Fibroblast of mammary gland (primary cell): ENCODE results near the gene AP3D1.

Experiments used
- DNase-seq: peaks from one replicate; pipeline ENCODE4 v3.0.0-alpha.2; 2010; ENCODE audit warnings: low read depth
- H3K4me3 ChIP-seq: 2 replicates; pipeline ENCODE4 v1.5.1; 2011; ENCODE audit warnings: low read depth, mild to moderate bottlenecking, low read length, moderate library complexity; ENCODE audit not compliant: control insufficient read depth
- CTCF ChIP-seq: conservative IDR thresholded peaks from 2 replicates; pipeline ENCODE4 v1.5.1; 2011; ENCODE audit warnings: low read depth, low read length, inconsistent platforms; ENCODE audit not compliant: control insufficient read depth, insufficient read depth

Gene AP3D1

GRCh38 chr19:2184422-2184975 is 33.1 kb upstream of the AP3D1 start:
- TF ChIP-seq CTCF = no peak
- DNase-seq = no peak
- no peak overlapping the region for H3K4me3 ChIP-seq

GRCh38 chr19:2181633-2181997 is 30.2 kb upstream of the AP3D1 start:
- no peak overlapping the region for H3K4me3 ChIP-seq
- TF ChIP-seq CTCF = no peak
- DNase-seq = no peak

GRCh38 chr19:2180881-2181632 is 29.7 kb upstream of the AP3D1 start:
- no peak overlapping the region for H3K4me3 ChIP-seq
- no peak for TF ChIP-seq CTCF
- DNase-seq = no peak

- no peak for TF ChIP-seq CTCF
- DNase-seq = no peak
Measured at GRCh38 chr19:2180114-2180513, 28.7 kb upstream of the AP3D1 start.

GRCh38 chr19:2179095-2179494 is 27.7 kb upstream of the AP3D1 start:
- no peak for TF ChIP-seq CTCF
- DNase-seq = no peak
- no peak overlapping the region for H3K4me3 ChIP-seq

More at GRCh38 chr19:2180114-2180513, 28.7 kb upstream of the AP3D1 start:
- no peak overlapping the region for H3K4me3 ChIP-seq

- no peak for DNase-seq
- no peak overlapping the region for H3K4me3 ChIP-seq
- no peak for TF ChIP-seq CTCF
Measured at GRCh38 chr19:2176337-2176994, 25.1 kb upstream of the AP3D1 start.
